ENCODE measurements around the gene CFAP54.

CFAP54 gene

GRCh38 chr12:96892104-96892503 lies 402.7 kb downstream of the CFAP54 start:
- no peak for TF ChIP-seq CTCF (IDR thresholded peaks at IDR 0.05)
- DNase-seq (ENCODE audit: low spot score), result no peak
- Histone ChIP-seq H3K4me3 (no peak overlapping the region), H3K27ac (no peak overlapping the region)

DNA sequence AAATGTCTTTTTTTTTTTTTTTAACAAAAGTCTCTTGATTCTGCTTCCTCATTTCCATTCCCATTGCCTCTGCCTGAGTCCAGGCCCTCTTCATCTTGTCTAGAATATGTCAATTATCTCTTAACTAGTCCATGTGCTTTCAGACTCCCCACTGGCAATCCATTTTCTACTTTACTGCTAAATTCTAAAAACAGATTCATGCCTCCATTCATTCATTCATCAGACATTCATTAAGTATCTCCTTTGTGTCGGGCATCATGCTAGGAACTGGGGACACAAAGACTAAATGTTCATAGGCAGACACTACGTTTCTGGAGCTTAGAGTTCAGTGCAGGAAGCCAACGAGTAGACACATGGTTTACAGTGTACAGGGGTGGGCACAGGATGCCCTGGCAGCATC lies 408.0 kb downstream of the CFAP54 start:
- no peak overlapping the region for H3K27ac ChIP-seq
- DNase-seq (ENCODE audit: low spot score), result no peak
- no peak overlapping the region for H3K4me3 ChIP-seq
- no peak for TF ChIP-seq CTCF (IDR thresholded peaks at IDR 0.05)

- Histone ChIP-seq H3K27ac (no peak overlapping the region), H3K4me3 (no peak overlapping the region)
- TF ChIP-seq CTCF (IDR thresholded peaks at IDR 0.05), result no peak
- DNase-seq (ENCODE audit: low spot score), result no peak
These were observed 411.8 kb downstream of the CFAP54 start for GRCh38 chr12:96901175-96901574.

- no peak overlapping the region for H3K4me3 ChIP-seq
- no peak overlapping the region for H3K27ac ChIP-seq
- DNase-seq (ENCODE audit: low spot score), result no peak
- TF ChIP-seq CTCF (IDR thresholded peaks at IDR 0.05), result no peak
These were observed 412.7 kb downstream of the CFAP54 start for GRCh38 chr12:96902076-96902475.

- H3K4me3 ChIP-seq, result peak overlapping the region; percentile 96
- peak overlapping the region; percentile 88 to 94 for H3K27ac ChIP-seq
- TF ChIP-seq CTCF (IDR thresholded peaks at IDR 0.05), result no peak
- no peak for DNase-seq (ENCODE audit: low spot score)
These were observed 417.1 kb downstream of the CFAP54 start for GRCh38 chr12:96906498-96906848.

DNA sequence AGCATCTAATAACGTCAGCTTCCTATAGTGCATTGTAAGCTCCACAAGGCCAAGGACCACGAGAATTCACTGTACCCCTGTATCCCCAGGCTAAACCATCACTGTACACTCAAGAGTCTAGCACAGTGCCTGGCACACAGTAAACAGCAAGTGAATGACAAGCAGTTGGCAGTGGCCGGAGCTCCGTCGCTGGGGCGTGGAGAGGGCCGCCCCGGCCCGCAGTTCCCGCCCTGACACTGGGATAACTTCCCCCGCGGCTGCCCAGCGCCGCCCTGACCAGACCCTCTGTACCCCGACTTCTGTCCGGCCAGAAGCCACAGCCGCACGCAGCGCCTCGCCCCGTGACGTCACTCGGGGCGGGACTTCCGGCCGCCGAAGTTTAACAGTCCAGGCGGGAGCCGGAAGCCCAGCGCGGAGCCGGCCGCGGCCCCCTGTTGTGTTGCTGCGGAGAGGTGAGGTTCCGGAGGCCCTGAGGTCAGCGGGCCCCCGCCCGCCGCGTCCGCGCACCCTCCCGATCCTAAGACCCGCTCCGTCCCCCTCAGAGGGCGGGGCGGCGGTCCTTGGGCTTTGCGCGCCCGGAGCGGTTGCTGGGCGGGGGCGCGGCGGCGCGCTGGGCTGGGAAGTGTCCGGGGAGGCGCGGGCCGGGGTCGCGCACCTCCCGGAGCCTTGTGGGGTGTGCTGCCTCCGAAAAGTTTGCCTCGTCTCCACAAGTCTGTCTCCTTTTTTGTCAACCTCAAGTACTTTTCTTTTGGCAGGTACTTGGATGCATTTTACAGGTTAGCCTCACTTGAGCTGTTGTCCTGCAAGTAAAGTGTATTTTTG lies 417.7 kb downstream of the CFAP54 start, which contains the start of gene NEDD1:
TSS of gene NEDD1 (plus strand) at position 409 of the 822 bp plus-strand sequence. CDS start 2,503 bp downstream, outside the sequence.
- peak; percentile 84 for DNase-seq (ENCODE audit: low spot score)
- peak within 1 kb of the TSS; percentile 96 for H3K4me3 ChIP-seq
- TF ChIP-seq CTCF (IDR thresholded peaks at IDR 0.05), result no peak
- peak within 1 kb of the TSS; percentile 88 to 94 for H3K27ac ChIP-seq
